GM13977 (cell line): ENCODE results near the gene C20orf204.

ENCODE experiments used
- DNase-seq: peaks from one replicate; pipeline ENCODE4 v3.0.0; 2012; ENCODE audit warnings: low spot score
- CTCF ChIP-seq: IDR thresholded peaks from 2 replicates; pipeline ENCODE4 v1.5.1; 2012; ENCODE audit warnings: mild to moderate bottlenecking, control low read depth; ENCODE audit not compliant: insufficient read depth; ENCODE audit errors: extremely low read depth, missing control alignments
- in situ Hi-C: fragments of 300-500 bp; cut with MboI; formaldehyde crosslinking; loops from one replicate; pipeline ENCODE4 v1.12.0; 2022; ENCODE audit warnings: low sequenced_read_pairs, low pct_unique_long_range_greater_than_20kb, mixed read lengths, inconsistent platforms; ENCODE audit not compliant: unreplicated experiment

Gene C20orf204

GRCh38 chr20:64035933-64036345, at the start of gene C20orf204:
C20orf204 (plus strand) TSS chr20:64036182; CDS start chr20:64036324, 142 bp downstream.
- TF ChIP-seq CTCF: no peak
- no peak for DNase-seq
- in situ Hi-C loops: no loop called here

GRCh38 chr20:64000906-64001305, 35.1 kb upstream of the C20orf204 start:
- in situ Hi-C loops: no loop called here
- DNase-seq: no peak
- TF ChIP-seq CTCF: no peak

- DNase-seq: no peak
- in situ Hi-C loops: no loop called here
- TF ChIP-seq CTCF: no peak
Measured at GRCh38 chr20:64001607-64002011, 34.4 kb upstream of the C20orf204 start.

- no peak for TF ChIP-seq CTCF
- in situ Hi-C loops: no loop called here
- no peak for DNase-seq
Measured at GRCh38 chr20:64003960-64004725, 31.8 kb upstream of the C20orf204 start.

GRCh38 chr20:64005394-64005793, 30.6 kb upstream of the C20orf204 start:
- DNase-seq: no peak
- in situ Hi-C loops: no loop called here
- no peak for TF ChIP-seq CTCF

- DNase-seq: no peak
- TF ChIP-seq CTCF: no peak
- in situ Hi-C loops: no loop called here
Measured at GRCh38 chr20:64006490-64006889, 29.5 kb upstream of the C20orf204 start.

- in situ Hi-C loops: no loop called here
- no peak for DNase-seq
- TF ChIP-seq CTCF: no peak
Measured at GRCh38 chr20:64006902-64007301, 29.1 kb upstream of the C20orf204 start.
